GM12878 (cell line): ENCODE measurements around the gene POLR3K. TPM values are rescaled to one million over a fixed set of nuclear protein-coding genes. Genes with fewer than 3 reads are reported as not detected.

Experiments
- ATAC-seq: fragments of 200-7000 bp; cut with Tn5 transposase; 3 replicates; pipeline ENCODE4 v1.9.1; 2020; ENCODE audit warnings: mild to moderate bottlenecking, moderate library complexity
- Bru-seq: library from RNA; stranded (reverse); fragments of 400-500 nt; gene quantifications from one replicate; lab custom pipeline; 2021; lab: Mats Ljungman, UMichigan
- BruChase-seq, 2 experiments: library from RNA; stranded (reverse); fragments of 400-500 nt; gene quantifications; one replicate each; lab custom pipeline; 2021; lab: Mats Ljungman, UMichigan
- BruUV-seq: library from RNA; stranded (reverse); fragments of 400-500 nt; replicated peaks from 2 replicates; lab custom pipeline; 2021; lab: Mats Ljungman, UMichigan
- CTCF ChIA-PET: fragments of 300-600 bp; sonication (Branson Sonifier 250); formaldehyde crosslinking; extraction: SDS; loops from one replicate; lab custom pipeline; 2021; ENCODE audit warnings: inconsistent platforms; lab: Yijun Ruan, JAX
- POLR2A ChIA-PET: fragments of 350-600 bp; formaldehyde crosslinking; extraction: SDS; loops from one replicate; lab custom pipeline; 2021; ENCODE audit warnings: inconsistent platforms; lab: Charles Lee
- RAD21 ChIA-PET: fragments of 300-600 bp; sonication (Branson Sonifier 250); formaldehyde crosslinking; loops from one replicate; lab custom pipeline; 2023; ENCODE audit warnings: antibody characterized with exemption; ENCODE audit not compliant: unreplicated experiment; lab: Charles Lee
- SMC1A ChIA-PET: fragments of 300-600 bp; sonication (Branson Sonifier 250); formaldehyde crosslinking; loops from one replicate; lab custom pipeline; 2023; ENCODE audit not compliant: unreplicated experiment, uncharacterized antibody; lab: Charles Lee
- DNase-seq: peaks from one replicate; pipeline ENCODE4 v3.0.0-alpha.2; 2011; ENCODE audit warnings: low read depth, low spot score
- FAIRE-seq: peaks from 3 replicates; lab custom pipeline; 2011; peaks lifted over from hg19 to GRCh38; lab: Jason Lieb, UNC
- H2AFZ ChIP-seq: 2 replicates; pipeline ENCODE4 v1.6.0; 2011; ENCODE audit warnings: low read depth, low read length, control low read depth; ENCODE audit not compliant: control insufficient read depth
- H3K27ac ChIP-seq: 2 replicates; pipeline ENCODE4 v1.5.1; 2011; ENCODE audit warnings: control low read depth; ENCODE audit not compliant: control insufficient read depth, insufficient read depth
- H3K27me3 ChIP-seq, 2 experiments: replicated peaks in 1 of 2; 2 replicates each; pipeline versions ENCODE4 v1.6.0 to v1.6.1; 2011; ENCODE audit warnings: low read length in 1 of 2; ENCODE audit not compliant: control insufficient read depth in 2 of 2, insufficient read depth in 2 of 2
- H3K36me3 ChIP-seq, 2 experiments: 2 replicates each; pipeline ENCODE4 v1.5.1; 2011; ENCODE audit warnings: low read length in 1 of 2; ENCODE audit not compliant: control insufficient read depth in 2 of 2, insufficient read depth in 2 of 2
- H3K4me1 ChIP-seq: 2 replicates; pipeline ENCODE4 v1.6.1; 2011; ENCODE audit warnings: mild to moderate bottlenecking, low read length, moderate library complexity, mixed read lengths; ENCODE audit not compliant: control insufficient read depth, insufficient read depth
- H3K4me2 ChIP-seq: 2 replicates; pipeline ENCODE4 v1.6.0; 2011; ENCODE audit warnings: control low read depth; ENCODE audit not compliant: control insufficient read depth, insufficient read depth
- H3K4me3 ChIP-seq: fragments of 200-600 bp; sonication (generic); 2 replicates; pipeline ENCODE4 v1.5.1; 2016
- H3K79me2 ChIP-seq: 2 replicates; pipeline ENCODE4 v1.6.0; 2011; ENCODE audit warnings: low read length; ENCODE audit not compliant: control insufficient read depth, insufficient read depth
- H3K9ac ChIP-seq: 2 replicates; pipeline ENCODE4 v1.8.0; 2011; ENCODE audit warnings: low read length, control low read depth, mixed read lengths; ENCODE audit not compliant: control insufficient read depth, insufficient read depth
- H3K9me3 ChIP-seq: replicated peaks from 3 replicates; pipeline ENCODE4 v1.5.1; 2011; ENCODE audit warnings: mild to moderate bottlenecking, low read length; ENCODE audit not compliant: control insufficient read depth, insufficient read depth
- H4K20me1 ChIP-seq: 2 replicates; pipeline ENCODE4 v1.6.0; 2011; ENCODE audit not compliant: control insufficient read depth, insufficient read depth
- CBFB ChIP-seq: IDR thresholded peaks from 2 replicates; pipeline ENCODE4 v1.6.1; 2016; ENCODE audit warnings: antibody characterized with exemption, low read depth
- CREM ChIP-seq: IDR thresholded peaks from 2 replicates; pipeline ENCODE4 v1.6.1; 2014; ENCODE audit warnings: antibody characterized with exemption, low read depth
- EED ChIP-seq: sonication (generic); IDR thresholded peaks from 2 replicates; pipeline ENCODE4 v1.6.1; 2016; ENCODE audit warnings: antibody characterized with exemption, low read depth
- HDGF ChIP-seq: fragments of 450-650 bp; IDR thresholded peaks from 2 replicates; pipeline ENCODE4 v1.6.1; 2016; ENCODE audit warnings: antibody characterized with exemption
- NFXL1 ChIP-seq: fragments of 450-650 bp; IDR thresholded peaks from 2 replicates; pipeline ENCODE4 v1.6.1; 2017; ENCODE audit warnings: antibody characterized with exemption, mild to moderate bottlenecking, borderline replicate concordance
- SRF ChIP-seq, 2 experiments: IDR thresholded peaks; 2 replicates each; pipeline ENCODE4 v1.6.1; 2011; ENCODE audit warnings: low read depth in 2 of 2, low read length in 2 of 2, mild to moderate bottlenecking in 1 of 2, moderate library complexity in 1 of 2
- USF1 ChIP-seq: IDR thresholded peaks from 2 replicates; pipeline ENCODE4 v1.6.1; 2011; ENCODE audit warnings: borderline replicate concordance, low read depth, mild to moderate bottlenecking, moderate library complexity, mixed read lengths, low read length; ENCODE audit not compliant: insufficient read depth; ENCODE audit errors: extremely low read length
- ZBTB33 ChIP-seq: fragments of 450-650 bp; IDR thresholded peaks from 2 replicates; pipeline ENCODE4 v1.6.1; 2017; ENCODE audit warnings: mild to moderate bottlenecking
- ZNF217 ChIP-seq: fragments of 450-650 bp; IDR thresholded peaks from 2 replicates; pipeline ENCODE4 v1.6.1; 2017; ENCODE audit warnings: antibody characterized with exemption, mild to moderate bottlenecking
- WGBS: methylation state at CpG from one replicate; pipeline ENCODE4 v1.1.6; 2016; ENCODE audit warnings: low lambda C conversion rate; ENCODE audit not compliant: insufficient replicate concordance, insufficient coverage; ENCODE audit errors: missing lambda C conversion rate; 5-methylcytosine and 5-hydroxymethylcytosine counted together
- in situ Hi-C: fragments of 300-500 bp; cut with MboI; formaldehyde crosslinking; loops from 9 replicates; pipeline ENCODE4 v1.14.3; 2018; ENCODE audit warnings: mixed read lengths
- intact Hi-C: fragments of 100-400 bp; cut with micrococcal nuclease; formaldehyde crosslinking; loops from one replicate; pipeline ENCODE4 v1.14.2; 2022; ENCODE audit not compliant: unreplicated experiment
- long read RNA-seq, 2 experiments: library from polyadenylated mRNA; unstranded; transcript quantifications; one replicate each; pipeline ENCODE4 v2.0.0, GENCODE V29; 2019 to 2020
- polyA minus RNA-seq, 3 experiments: library from RNA; depleted of rRNA, polyadenylated mRNA; stranded (reverse); fragments of >200 nt; gene quantifications; 2 replicates each; pipeline ENCODE4 v1.2.3, GENCODE V29; 2011
- polyA plus RNA-seq, 11 experiments: library from polyadenylated mRNA; depleted of rRNA in 4 of 11; unstranded in 6 of 11; stranded (reverse) in 5 of 11; fragments of >200 nt; fragmentation: Nextera tagmentation in 4 of 11; fragmentation: Illumina TruSeq in 1 of 11; extraction: Ambion mirVana in 4 of 11; extraction: Trizol in 1 of 11; gene quantifications; 1 replicate in 1 of 11; 2 replicates in 10 of 11; pipeline versions ENCODE4 v1.2.1 to v1.2.3, GENCODE V29; 2011 to 2016; ENCODE audit warnings: inconsistent platforms in 2 of 11, missing spikeins in 2 of 11, low read depth in 1 of 11
- total RNA-seq, 4 experiments: library from RNA; depleted of rRNA in 3 of 4; stranded (reverse); fragments of >200 nt in 3 of 4; fragmentation: Illumina TruSeq in 1 of 4; extraction: Trizol in 1 of 4; gene quantifications; 2 replicates each; pipeline versions ENCODE4 v1.2.1 to v1.2.3, GENCODE V29; 2013 to 2021
- TF ChIP-seq, protein P1 (sequence below), 3 experiments: IDR thresholded peaks in 2 of 3; conservative IDR thresholded peaks in 1 of 3; 2 replicates each; pipeline ENCODE4 v1.5.1; 2011; ENCODE audit warnings: low read depth in 3 of 3, low read length in 3 of 3, mild to moderate bottlenecking in 3 of 3, control low read depth in 2 of 3, moderate library complexity in 2 of 3, inconsistent platforms in 1 of 3, mixed read lengths in 1 of 3; ENCODE audit not compliant: control insufficient read depth in 2 of 3, insufficient read depth in 1 of 3; ENCODE audit errors: extremely low read depth in 1 of 3
- TF ChIP-seq, protein P2 (sequence below): fragments of 450-650 bp; IDR thresholded peaks from 2 replicates; pipeline ENCODE4 v1.6.1; 2014; ENCODE audit warnings: mild to moderate bottlenecking

The POLR3K gene
- 38.3 and 42.5 TPM in 2 replicates for total RNA-seq (2013; cell fraction: nucleolus; rRNA removed)
- total RNA-seq (2014; rRNA removed) (25.0 and 25.6 TPM in 2 replicates), total RNA-seq (2014; rRNA removed; fragmentation: Illumina TruSeq; extraction: Trizol) (23.8 and 25.3 TPM in 2 replicates), total RNA-seq (2021) (56.0 and 58.3 TPM in 2 replicates), polyA plus RNA-seq (2011; rRNA removed) (54.9 and 65.8 TPM in 2 replicates), polyA plus RNA-seq (2014; fragmentation: Illumina TruSeq; extraction: Trizol) (23.1 and 39.1 TPM in 2 replicates), polyA plus RNA-seq (2014; fragmentation: Nextera tagmentation; extraction: Ambion mirVana) (100 to 1,000 TPM; 195 to 222 TPM), polyA plus RNA-seq (2014; rRNA removed) (60.0 and 62.2 TPM in 2 replicates), polyA plus RNA-seq (2016; fragmentation: Nextera tagmentation; extraction: Ambion mirVana) (100 to 1,000 TPM; 106 to 115 TPM), polyA minus RNA-seq (2011; rRNA and poly(A)+ RNA removed) (66.7 and 70.0 TPM in 2 replicates), Bru-seq, nascent RNA (percentile 76 among the genes with signal in this experiment), BruChase-seq, experiment 1, labeled RNA remaining after a 6-hour chase (percentile 82 among the genes with signal in this experiment), BruChase-seq, experiment 2, labeled RNA remaining after a 2-hour chase (percentile 79 among the genes with signal in this experiment)
- polyA plus RNA-seq (2011; ENCODE audit: low read depth) = 25.6 TPM
- 105 and 107 TPM in 2 replicates for polyA plus RNA-seq (2011; cell fraction: cytosol; rRNA removed)
- 52.4 and 59.9 TPM in 2 replicates for polyA plus RNA-seq (2011; cell fraction: nucleus; rRNA removed)
- polyA plus RNA-seq (2012) = 35.4 and 38.1 TPM in 2 replicates
- polyA minus RNA-seq (2011; cell fraction: cytosol; rRNA and poly(A)+ RNA removed) = 20.0 and 22.8 TPM in 2 replicates
- polyA minus RNA-seq (2011; cell fraction: nucleus; rRNA and poly(A)+ RNA removed) = 14.5 and 26.7 TPM in 2 replicates
- long read RNA-seq, experiment 1, transcript POLR3K-201 (3 exons, 1,392 nt) = major isoform, 115 of 116 reads
- long read RNA-seq, experiment 1, partial matches to known transcripts = 0 of 116 reads
- long read RNA-seq, experiment 1, other reads (novel, unspliced or antisense) = 0 of 116 reads
- long read RNA-seq, experiment 2, transcript POLR3K-201 (3 exons, 1,392 nt) = major isoform, 309 of 316 reads
- long read RNA-seq, experiment 2, partial matches to known transcripts = 0 of 316 reads
- long read RNA-seq, experiment 2, other reads (novel, unspliced or antisense) = 7 of 316 reads

- SMC1A ChIA-PET = interaction anchor here (0.6 to 1.9 kb wide), 6 partner anchors 9 to 296 kb away, joined by 3 to 10 read pairs (median 6); no protein-coding TSS in a partner anchor
- CTCF ChIA-PET = interaction anchor here (0.8 to 2.1 kb wide), 7 partner anchors 10 to 53 kb away, joined by 3 to 14 read pairs (median 8); no protein-coding TSS in a partner anchor
- peak; percentile 98 for ATAC-seq
- FAIRE-seq = peak; percentile 99
- BruUV-seq = no TSS peak
- DNase-seq = peak; percentile 84
- Histone ChIP-seq H2AFZ (peak within 1 kb of the TSS; percentile 83), H3K9me3 (no peaks in the 10 kb centered on the region; the same call in 2 of the 3 replicates), H3K4me1 (no peaks in the 10 kb centered on the region), H4K20me1 (no peaks in the 10 kb centered on the region), H3K4me2 (peak within 1 kb of the TSS; percentile 75), H3K9ac (peak within 1 kb of the TSS; percentile 93), H3K36me3 (peaks cover 6 to 11% of the 10 kb centered on the region in 2 experiments), H3K79me2 (peaks cover 45% of the 10 kb centered on the region), H3K4me3 (peak within 1 kb of the TSS; percentile 93), H3K27me3 (no peaks in the 10 kb centered on the region), H3K27ac (peak within 1 kb of the TSS; percentile 87)
- POLR2A ChIA-PET = interaction anchor here (0.7 to 2.3 kb wide), 11 partner anchors 9 to 317 kb away, joined by 3 to 18 read pairs (median 4); partner anchors contain the start of gene MRPL28
- WGBS = 1% methylated on average over 81 of the region's 91 CpGs
- intact Hi-C loops (no loop called here), in situ Hi-C loops (no loop called here)
- RAD21 ChIA-PET = interaction anchor here (1.2 to 2.0 kb wide), 7 partner anchors 12 to 44 kb away, joined by 3 to 22 read pairs (median 6); partner anchors contain the start of gene MPG
- TF ChIP-seq, protein P1, sequence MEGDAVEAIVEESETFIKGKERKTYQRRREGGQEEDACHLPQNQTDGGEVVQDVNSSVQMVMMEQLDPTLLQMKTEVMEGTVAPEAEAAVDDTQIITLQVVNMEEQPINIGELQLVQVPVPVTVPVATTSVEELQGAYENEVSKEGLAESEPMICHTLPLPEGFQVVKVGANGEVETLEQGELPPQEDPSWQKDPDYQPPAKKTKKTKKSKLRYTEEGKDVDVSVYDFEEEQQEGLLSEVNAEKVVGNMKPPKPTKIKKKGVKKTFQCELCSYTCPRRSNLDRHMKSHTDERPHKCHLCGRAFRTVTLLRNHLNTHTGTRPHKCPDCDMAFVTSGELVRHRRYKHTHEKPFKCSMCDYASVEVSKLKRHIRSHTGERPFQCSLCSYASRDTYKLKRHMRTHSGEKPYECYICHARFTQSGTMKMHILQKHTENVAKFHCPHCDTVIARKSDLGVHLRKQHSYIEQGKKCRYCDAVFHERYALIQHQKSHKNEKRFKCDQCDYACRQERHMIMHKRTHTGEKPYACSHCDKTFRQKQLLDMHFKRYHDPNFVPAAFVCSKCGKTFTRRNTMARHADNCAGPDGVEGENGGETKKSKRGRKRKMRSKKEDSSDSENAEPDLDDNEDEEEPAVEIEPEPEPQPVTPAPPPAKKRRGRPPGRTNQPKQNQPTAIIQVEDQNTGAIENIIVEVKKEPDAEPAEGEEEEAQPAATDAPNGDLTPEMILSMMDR (IDR thresholded peaks at IDR 0.05 in 2 of 3, conservative IDR thresholded peaks at IDR 0.05 in 1 of 3; ENCODE audit: control insufficient read depth in 2 of 3, extremely low read depth in 1 of 3, insufficient read depth in 1 of 3, low read depth in 3 of 3, low read length in 3 of 3) = no peak
- TF ChIP-seq ZBTB33 = no peak
- no peak for TF ChIP-seq EED
- no peak for TF ChIP-seq CBFB
- no peak for TF ChIP-seq NFXL1
- no peak for TF ChIP-seq ZNF217
- peak; percentile 52 for TF ChIP-seq CREM
- TF ChIP-seq SRF (IDR thresholded peaks at IDR 0.05; ENCODE audit: low read depth in 2 of 2, low read length in 2 of 2) = no peak
- no peak for TF ChIP-seq USF1
- TF ChIP-seq HDGF = peak; percentile 64; the same call in 1 of the 2 replicates
- TF ChIP-seq, protein P2, sequence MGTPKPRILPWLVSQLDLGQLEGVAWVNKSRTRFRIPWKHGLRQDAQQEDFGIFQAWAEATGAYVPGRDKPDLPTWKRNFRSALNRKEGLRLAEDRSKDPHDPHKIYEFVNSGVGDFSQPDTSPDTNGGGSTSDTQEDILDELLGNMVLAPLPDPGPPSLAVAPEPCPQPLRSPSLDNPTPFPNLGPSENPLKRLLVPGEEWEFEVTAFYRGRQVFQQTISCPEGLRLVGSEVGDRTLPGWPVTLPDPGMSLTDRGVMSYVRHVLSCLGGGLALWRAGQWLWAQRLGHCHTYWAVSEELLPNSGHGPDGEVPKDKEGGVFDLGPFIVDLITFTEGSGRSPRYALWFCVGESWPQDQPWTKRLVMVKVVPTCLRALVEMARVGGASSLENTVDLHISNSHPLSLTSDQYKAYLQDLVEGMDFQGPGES = peak; percentile 96
These were observed at the start of gene POLR3K, which contains the start of gene SNRNP25 for GRCh38 chr16:53346-54236. Gene POLR3K (minus strand): TSS chr16:53608. CDS start chr16:53586, 22 bp downstream. Gene SNRNP25 (plus strand): TSS chr16:53828. CDS start chr16:54017, 189 bp downstream.
